ENCODE measurements around the gene IGF1R.

The IGF1R gene

GRCh38 chr15:98738689-98739401 is 90.5 kb downstream of the IGF1R start:
- Mint-ChIP-seq H3K4me3 (no peak overlapping the region), H3K36me3 (ENCODE audit: low read depth) (no peaks in the 10 kb centered on the region), H3K27ac (peak overlapping the region; percentile 32), H3K4me1 (ENCODE audit: low read depth) (peaks cover 23% of the 10 kb centered on the region), H3K9me3 (no peaks in the 10 kb centered on the region), H3K27me3 (ENCODE audit: low read depth) (no peaks in the 10 kb centered on the region)
- no peak for DNase-seq (ENCODE audit: low spot score)

GRCh38 chr15:98740295-98740694 is 92.0 kb downstream of the IGF1R start:
- H3K36me3 Mint-ChIP-seq (ENCODE audit: low read depth) = no peaks in the 10 kb centered on the region

GRCh38 chr15:98740963-98741362 is 92.6 kb downstream of the IGF1R start:
- no peaks in the 10 kb centered on the region for H3K9me3 Mint-ChIP-seq
- H3K36me3 Mint-ChIP-seq (ENCODE audit: low read depth) = no peaks in the 10 kb centered on the region
- no peak overlapping the region for H3K4me3 Mint-ChIP-seq
- no peak overlapping the region for H3K27ac Mint-ChIP-seq
- no peak for DNase-seq (ENCODE audit: low spot score)
- H3K4me1 Mint-ChIP-seq (ENCODE audit: low read depth) = peaks cover 25% of the 10 kb centered on the region
- H3K27me3 Mint-ChIP-seq (ENCODE audit: low read depth) = no peaks in the 10 kb centered on the region

More at GRCh38 chr15:98740295-98740694, 92.0 kb downstream of the IGF1R start:
- Mint-ChIP-seq H3K27ac (no peak overlapping the region), H3K4me3 (no peak overlapping the region), H3K9me3 (no peaks in the 10 kb centered on the region), H3K27me3 (ENCODE audit: low read depth) (no peaks in the 10 kb centered on the region), H3K4me1 (ENCODE audit: low read depth) (peaks cover 19% of the 10 kb centered on the region)
- DNase-seq (ENCODE audit: low spot score) = no peak

- no peak overlapping the region for H3K27ac Mint-ChIP-seq
- H3K4me3 Mint-ChIP-seq = no peak overlapping the region
- no peaks in the 10 kb centered on the region for H3K36me3 Mint-ChIP-seq (ENCODE audit: low read depth)
- peaks cover 32% of the 10 kb centered on the region for H3K4me1 Mint-ChIP-seq (ENCODE audit: low read depth)
- no peak for DNase-seq (ENCODE audit: low spot score)
- H3K27me3 Mint-ChIP-seq (ENCODE audit: low read depth) = no peaks in the 10 kb centered on the region
- no peaks in the 10 kb centered on the region for H3K9me3 Mint-ChIP-seq
Observed at GRCh38 chr15:98743177-98743576, 94.8 kb downstream of the IGF1R start.

GRCh38 chr15:98744506-98744905 is 96.2 kb downstream of the IGF1R start:
- H3K4me1 Mint-ChIP-seq (ENCODE audit: low read depth) = peaks cover 19% of the 10 kb centered on the region
- no peak overlapping the region for H3K27ac Mint-ChIP-seq
- H3K4me3 Mint-ChIP-seq = no peak overlapping the region
- no peaks in the 10 kb centered on the region for H3K36me3 Mint-ChIP-seq (ENCODE audit: low read depth)
- no peaks in the 10 kb centered on the region for H3K9me3 Mint-ChIP-seq
- DNase-seq (ENCODE audit: low spot score) = no peak
- no peaks in the 10 kb centered on the region for H3K27me3 Mint-ChIP-seq (ENCODE audit: low read depth)

GRCh38 chr15:98745179-98745578 is 96.8 kb downstream of the IGF1R start:
- DNase-seq (ENCODE audit: low spot score) = no peak
- Mint-ChIP-seq H3K4me1 (ENCODE audit: low read depth) (peaks cover 18% of the 10 kb centered on the region), H3K9me3 (no peaks in the 10 kb centered on the region), H3K27me3 (ENCODE audit: low read depth) (no peaks in the 10 kb centered on the region), H3K36me3 (ENCODE audit: low read depth) (no peaks in the 10 kb centered on the region), H3K27ac (no peak overlapping the region), H3K4me3 (no peak overlapping the region)

GRCh38 chr15:98745650-98746374 is 97.5 kb downstream of the IGF1R start:
- H3K4me1 Mint-ChIP-seq (ENCODE audit: low read depth) = peaks cover 15% of the 10 kb centered on the region
- no peak for DNase-seq (ENCODE audit: low spot score)
- no peaks in the 10 kb centered on the region for H3K27me3 Mint-ChIP-seq (ENCODE audit: low read depth)
- no peaks in the 10 kb centered on the region for H3K36me3 Mint-ChIP-seq (ENCODE audit: low read depth)
- H3K27ac Mint-ChIP-seq = no peak overlapping the region
- no peaks in the 10 kb centered on the region for H3K9me3 Mint-ChIP-seq
- H3K4me3 Mint-ChIP-seq = no peak overlapping the region

GRCh38 chr15:98746375-98747155 is 98.2 kb downstream of the IGF1R start:
- no peaks in the 10 kb centered on the region for H3K36me3 Mint-ChIP-seq (ENCODE audit: low read depth)
- H3K27ac Mint-ChIP-seq = no peak overlapping the region
- no peaks in the 10 kb centered on the region for H3K27me3 Mint-ChIP-seq (ENCODE audit: low read depth)
- H3K4me1 Mint-ChIP-seq (ENCODE audit: low read depth) = peaks cover 15% of the 10 kb centered on the region
- no peak for DNase-seq (ENCODE audit: low spot score)
- no peak overlapping the region for H3K4me3 Mint-ChIP-seq
- H3K9me3 Mint-ChIP-seq = no peaks in the 10 kb centered on the region

GRCh38 chr15:98751767-98752166 is 103.4 kb downstream of the IGF1R start:
- Mint-ChIP-seq H3K4me3 (no peak overlapping the region), H3K36me3 (ENCODE audit: low read depth) (no peaks in the 10 kb centered on the region), H3K27me3 (ENCODE audit: low read depth) (no peaks in the 10 kb centered on the region), H3K27ac (no peak overlapping the region), H3K4me1 (ENCODE audit: low read depth) (peaks cover 2% of the 10 kb centered on the region), H3K9me3 (no peaks in the 10 kb centered on the region)
- no peak for DNase-seq (ENCODE audit: low spot score)

GRCh38 chr15:98753726-98754656 is 105.7 kb downstream of the IGF1R start:
- no peak overlapping the region for H3K4me3 Mint-ChIP-seq
- H3K27ac Mint-ChIP-seq = no peak overlapping the region
- no peaks in the 10 kb centered on the region for H3K36me3 Mint-ChIP-seq (ENCODE audit: low read depth)
- H3K4me1 Mint-ChIP-seq (ENCODE audit: low read depth) = peaks cover 2% of the 10 kb centered on the region
- no peaks in the 10 kb centered on the region for H3K27me3 Mint-ChIP-seq (ENCODE audit: low read depth)
- DNase-seq (ENCODE audit: low spot score) = no peak
- no peaks in the 10 kb centered on the region for H3K9me3 Mint-ChIP-seq

- no peak overlapping the region for H3K4me3 Mint-ChIP-seq
- H3K27me3 Mint-ChIP-seq (ENCODE audit: low read depth) = no peaks in the 10 kb centered on the region
- no peak overlapping the region for H3K27ac Mint-ChIP-seq
Observed at GRCh38 chr15:98754657-98755022, 106.3 kb downstream of the IGF1R start.

GRCh38 chr15:98755138-98755537 is 106.8 kb downstream of the IGF1R start:
- Mint-ChIP-seq H3K27ac (no peak overlapping the region), H3K4me1 (ENCODE audit: low read depth) (peaks cover 2% of the 10 kb centered on the region), H3K4me3 (no peak overlapping the region), H3K9me3 (no peaks in the 10 kb centered on the region), H3K27me3 (ENCODE audit: low read depth) (no peaks in the 10 kb centered on the region), H3K36me3 (ENCODE audit: low read depth) (no peaks in the 10 kb centered on the region)
- DNase-seq (ENCODE audit: low spot score) = no peak

More at GRCh38 chr15:98754657-98755022, 106.3 kb downstream of the IGF1R start:
- H3K4me1 Mint-ChIP-seq (ENCODE audit: low read depth) = peaks cover 2% of the 10 kb centered on the region
- no peak for DNase-seq (ENCODE audit: low spot score)
- no peaks in the 10 kb centered on the region for H3K36me3 Mint-ChIP-seq (ENCODE audit: low read depth)
- no peaks in the 10 kb centered on the region for H3K9me3 Mint-ChIP-seq

GRCh38 chr15:98755781-98756180 is 107.4 kb downstream of the IGF1R start:
- Mint-ChIP-seq H3K9me3 (no peaks in the 10 kb centered on the region), H3K4me3 (no peak overlapping the region), H3K36me3 (ENCODE audit: low read depth) (no peaks in the 10 kb centered on the region), H3K27ac (no peak overlapping the region), H3K4me1 (ENCODE audit: low read depth) (peaks cover 2% of the 10 kb centered on the region), H3K27me3 (ENCODE audit: low read depth) (no peaks in the 10 kb centered on the region)
- DNase-seq (ENCODE audit: low spot score) = no peak

Measured in T-helper 2 cell treated with Interferon-gamma antibody and Interleukin-4, amounts not matched to agents 5 μg/mL and 100 μg/mL, for 36 hours (primary cell).